HepG2 (cell line): Measurements from ENCODE around the gene KIF26B. TPM values are rescaled to one million over a fixed set of nuclear protein-coding genes. Genes with fewer than 3 reads are reported as not detected.

ENCODE experiments used
- ATAC-seq: fragments of 200-7000 bp; cut with Tn5 transposase; 3 replicates; pipeline ENCODE4 v1.9.1; 2020; ENCODE audit warnings: mild to moderate bottlenecking, moderate library complexity
- BruUV-seq: library from RNA; stranded (reverse); fragments of 400-500 nt; replicated peaks from 2 replicates; lab custom pipeline; 2021; lab: Mats Ljungman, UMichigan
- CTCF ChIA-PET: fragments of 300-600 bp; formaldehyde crosslinking; extraction: SDS; loops from one replicate; lab custom pipeline; 2021; ENCODE audit warnings: low total read pairs, inconsistent platforms, low intra/inter-chr PET ratio; lab: Yijun Ruan, JAX
- POLR2A ChIA-PET: fragments of 350-600 bp; sonication (Branson Sonifier 250); formaldehyde crosslinking; loops from one replicate; lab custom pipeline; 2020; ENCODE audit warnings: antibody characterized with exemption, inconsistent platforms; lab: Yijun Ruan, JAX
- DNase-seq: peaks from one replicate; pipeline ENCODE4 v3.0.0-alpha.2; 2015; ENCODE audit warnings: low spot score
- FAIRE-seq: peaks from 3 replicates; lab custom pipeline; 2011; peaks lifted over from hg19 to GRCh38; lab: Jason Lieb, UNC
- H2AFZ ChIP-seq: one replicate; pipeline ENCODE4 v1.6.1; 2011; ENCODE audit warnings: low read length, inconsistent platforms
- H3K27ac ChIP-seq: fragments of 300-600 bp; 3 replicates; pipeline ENCODE4 v1.8.0; 2011; ENCODE audit warnings: mixed run types, mild to moderate bottlenecking, mixed read lengths, low read length, inconsistent platforms; ENCODE audit not compliant: insufficient read depth; ENCODE audit errors: extremely low read length
- H3K27me3 ChIP-seq, 2 experiments: fragments of 200-600 bp in 1 of 2; 2 replicates in 1 of 2; 3 replicates in 1 of 2; pipeline versions ENCODE4 v1.6.0 to v1.8.0; 2011; ENCODE audit warnings: low read length in 2 of 2, mild to moderate bottlenecking in 2 of 2, moderate library complexity in 2 of 2, inconsistent platforms in 1 of 2; ENCODE audit not compliant: insufficient read depth in 2 of 2, control insufficient read depth in 1 of 2
- H3K36me3 ChIP-seq, 2 experiments: fragments of 200-600 bp in 1 of 2; replicated peaks in 1 of 2; 2 replicates in 1 of 2; 3 replicates in 1 of 2; pipeline versions ENCODE4 v1.5.1 to v1.8.0; 2011; ENCODE audit warnings: low read length in 2 of 2, inconsistent platforms in 1 of 2; ENCODE audit not compliant: insufficient read depth in 2 of 2, control insufficient read depth in 1 of 2
- H3K4me1 ChIP-seq: 2 replicates; pipeline ENCODE4 v1.5.1; 2012; ENCODE audit warnings: low read length, inconsistent platforms; ENCODE audit not compliant: insufficient read depth
- H3K4me2 ChIP-seq: 2 replicates; pipeline ENCODE4 v1.6.0; 2011; ENCODE audit warnings: low read depth, low read length, inconsistent platforms
- H3K4me3 ChIP-seq, 3 experiments: fragments of 200-600 bp in 1 of 3; sonication (generic), shearing (Covaris generic) in 1 of 3; replicated peaks in 1 of 3; 2 replicates each; pipeline ENCODE4 v1.5.1; 2011 to 2016; ENCODE audit warnings: low read length in 3 of 3, inconsistent platforms in 2 of 3, low read depth in 2 of 3, mild to moderate bottlenecking in 2 of 3, control low read depth in 1 of 3, mixed read lengths in 1 of 3; ENCODE audit not compliant: insufficient read depth in 1 of 3
- H3K79me2 ChIP-seq: one replicate; pipeline ENCODE4 v1.6.1; 2011; ENCODE audit warnings: low read length, inconsistent platforms; ENCODE audit not compliant: insufficient read depth
- H3K9ac ChIP-seq: 2 replicates; pipeline ENCODE4 v1.6.0; 2011; ENCODE audit warnings: mild to moderate bottlenecking, low read depth, low read length, inconsistent platforms; ENCODE audit not compliant: insufficient read depth
- H3K9me3 ChIP-seq: 2 replicates; pipeline ENCODE4 v1.5.1; 2012; ENCODE audit warnings: mild to moderate bottlenecking, low read length
- H4K20me1 ChIP-seq: 2 replicates; pipeline ENCODE4 v1.6.0; 2011; ENCODE audit warnings: inconsistent platforms, mild to moderate bottlenecking, low read length, moderate library complexity; ENCODE audit not compliant: insufficient read depth
- EHMT2 ChIP-seq: fragments of 200-600 bp; sonication (generic); IDR thresholded peaks from 2 replicates; pipeline ENCODE4 v1.7.0; 2017; ENCODE audit warnings: antibody characterized with exemption, low read depth, low read length, borderline replicate concordance
- FOXO1 ChIP-seq: sonication (generic); formaldehyde crosslinking; IDR thresholded peaks from 2 replicates; pipeline ENCODE4 v1.4.0; 2020; ENCODE audit warnings: missing genetic modification reagents
- MAFF ChIP-seq: IDR thresholded peaks from 2 replicates; pipeline ENCODE4 v1.6.1; 2011; ENCODE audit warnings: low read depth, low read length, improper control_type of control experiment
- NFYB ChIP-seq: sonication (generic); formaldehyde crosslinking; IDR thresholded peaks from 2 replicates; pipeline ENCODE4 v1.4.0; 2020; ENCODE audit warnings: missing genetic modification reagents
- ZMYM2 ChIP-seq: sonication (generic); formaldehyde crosslinking; IDR thresholded peaks from 2 replicates; pipeline ENCODE4 v1.8.0; 2022; ENCODE audit warnings: mild to moderate bottlenecking, missing genetic modification reagents
- ZNF296 ChIP-seq: sonication (generic); formaldehyde crosslinking; conservative IDR thresholded peaks from 2 replicates; pipeline ENCODE4 v1.5.0; 2020; ENCODE audit warnings: mild to moderate bottlenecking, missing genetic modification reagents
- WGBS: methylation state at CpG from one replicate; pipeline ENCODE4 v1.1.6; 2017; ENCODE audit warnings: low lambda C conversion rate; 5-methylcytosine and 5-hydroxymethylcytosine counted together
- in situ Hi-C: cut with HindIII; loops from 2 replicates; pipeline ENCODE4 v1.10.0; 2017; ENCODE audit warnings: low pct_unique_long_range_greater_than_20kb; ENCODE audit not compliant: extremely low pct_ligation_motif_present
- intact Hi-C: fragments of 100-400 bp; cut with micrococcal nuclease; formaldehyde crosslinking; loops from one replicate; pipeline ENCODE4 v1.10.0; 2022; ENCODE audit not compliant: unreplicated experiment
- polyA plus RNA-seq, 8 experiments: library from polyadenylated mRNA; depleted of rRNA in 3 of 8; stranded (reverse) in 7 of 8; unstranded in 1 of 8; fragments of >200 nt; fragmentation: Illumina TruSeq in 4 of 8; extraction: Trizol in 4 of 8; gene quantifications; 2 replicates each; pipeline versions ENCODE4 v1.2.1 to v1.2.3, GENCODE V29; 2011 to 2016; ENCODE audit warnings: low read depth in 4 of 8, missing spikeins in 1 of 8, mixed read lengths in 1 of 8; ENCODE audit not compliant: insufficient read depth in 1 of 8
- total RNA-seq, 5 experiments: library from RNA; depleted of rRNA; stranded (reverse); fragments of >200 nt; fragmentation: Illumina TruSeq; extraction: Trizol; gene quantifications; 2 replicates each; pipeline ENCODE4 v1.2.3, GENCODE V29; 2016; ENCODE audit warnings: low read depth in 1 of 5
- TF ChIP-seq, protein P1 (sequence below): IDR thresholded peaks from 2 replicates; pipeline ENCODE4 v1.6.1; 2016; ENCODE audit warnings: control low read depth
- TF ChIP-seq, protein P2 (sequence below): sonication (generic); formaldehyde crosslinking; IDR thresholded peaks from 2 replicates; pipeline ENCODE4 v1.4.0; 2020; ENCODE audit warnings: missing genetic modification reagents
- TF ChIP-seq, protein P3 (sequence below): sonication (generic); formaldehyde crosslinking; IDR thresholded peaks from 2 replicates; pipeline ENCODE4 v1.5.0; 2020; ENCODE audit warnings: mild to moderate bottlenecking, missing genetic modification reagents, borderline replicate concordance
- TF ChIP-seq, protein P4 (sequence below): sonication (generic); formaldehyde crosslinking; IDR thresholded peaks from 2 replicates; pipeline ENCODE4 v1.9.0; 2022; ENCODE audit warnings: missing genetic modification reagents, mild to moderate bottlenecking, borderline replicate concordance

The KIF26B gene
- total and polyA plus RNA-seq, 2 of the 13 experiments (the other 11 are each of a cell fraction or from before 2014, with no cell fraction given): 0.08 to 0.09 TPM

DNA sequence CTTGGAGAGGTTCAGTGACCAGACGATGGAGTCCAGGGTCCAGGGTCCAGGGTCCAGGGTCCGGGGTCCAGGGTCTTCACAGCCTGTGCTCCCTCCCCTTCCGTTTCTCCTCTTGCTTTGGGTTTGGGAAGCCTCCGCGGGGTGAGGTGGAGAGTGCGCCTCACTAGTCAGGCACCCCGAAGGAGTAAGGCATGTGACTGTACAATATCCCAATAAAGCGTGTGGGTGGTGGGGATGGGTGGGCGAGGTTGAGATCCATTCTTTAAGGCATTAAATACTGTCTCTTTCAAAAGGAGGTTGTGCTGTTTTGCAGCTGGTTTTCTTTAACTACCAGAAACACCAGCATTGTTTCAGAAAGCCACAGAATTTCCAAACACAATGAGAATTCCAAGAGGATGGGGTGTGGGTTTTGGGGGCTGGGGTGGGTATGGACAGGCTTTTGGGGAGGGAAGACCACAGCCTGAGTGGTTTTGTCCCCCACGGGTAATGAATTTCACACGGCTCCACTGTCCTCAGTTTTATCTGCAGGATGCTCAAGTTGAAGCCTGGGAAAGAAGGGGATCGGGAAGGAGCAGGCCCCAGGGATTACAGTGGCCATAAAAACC lies 65.7 kb downstream of the KIF26B start:
- in situ Hi-C loops: no loop called here
- Histone ChIP-seq H4K20me1 (no peaks in the 10 kb centered on the region), H3K27ac (no peak overlapping the region), H3K36me3 (no peaks in the 10 kb centered on the region), H2AFZ (no peak overlapping the region), H3K27me3 (no peaks in the 10 kb centered on the region), H3K4me3 (no peak overlapping the region), H3K9me3 (no peaks in the 10 kb centered on the region), H3K9ac (no peak overlapping the region), H3K4me1 (no peaks in the 10 kb centered on the region), H3K4me2 (no peak overlapping the region), H3K79me2 (no peaks in the 10 kb centered on the region)
- 60% methylated on average over 12 of the region's 12 CpGs for WGBS
- ChIA-PET CTCF (no interaction called here), POLR2A (no interaction called here)
- no peak for ATAC-seq
- DNase-seq: no peak
- BruUV-seq: no TSS peak
- FAIRE-seq: no peak
- intact Hi-C loops: no loop called here
- TF ChIP-seq ZMYM2 (CRISPR knock-in tag) (no peak), EHMT2 (no peak), MAFF (no peak), FOXO1 (CRISPR knock-in tag) (no peak), ZNF296 (CRISPR knock-in tag) (no peak), NFYB (CRISPR knock-in tag) (no peak)
- TF ChIP-seq, protein P1, sequence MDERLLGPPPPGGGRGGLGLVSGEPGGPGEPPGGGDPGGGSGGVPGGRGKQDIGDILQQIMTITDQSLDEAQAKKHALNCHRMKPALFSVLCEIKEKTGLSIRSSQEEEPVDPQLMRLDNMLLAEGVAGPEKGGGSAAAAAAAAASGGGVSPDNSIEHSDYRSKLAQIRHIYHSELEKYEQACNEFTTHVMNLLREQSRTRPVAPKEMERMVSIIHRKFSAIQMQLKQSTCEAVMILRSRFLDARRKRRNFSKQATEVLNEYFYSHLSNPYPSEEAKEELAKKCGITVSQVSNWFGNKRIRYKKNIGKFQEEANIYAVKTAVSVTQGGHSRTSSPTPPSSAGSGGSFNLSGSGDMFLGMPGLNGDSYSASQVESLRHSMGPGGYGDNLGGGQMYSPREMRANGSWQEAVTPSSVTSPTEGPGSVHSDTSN (CRISPR knock-in tag): no peak
- TF ChIP-seq, protein P2, sequence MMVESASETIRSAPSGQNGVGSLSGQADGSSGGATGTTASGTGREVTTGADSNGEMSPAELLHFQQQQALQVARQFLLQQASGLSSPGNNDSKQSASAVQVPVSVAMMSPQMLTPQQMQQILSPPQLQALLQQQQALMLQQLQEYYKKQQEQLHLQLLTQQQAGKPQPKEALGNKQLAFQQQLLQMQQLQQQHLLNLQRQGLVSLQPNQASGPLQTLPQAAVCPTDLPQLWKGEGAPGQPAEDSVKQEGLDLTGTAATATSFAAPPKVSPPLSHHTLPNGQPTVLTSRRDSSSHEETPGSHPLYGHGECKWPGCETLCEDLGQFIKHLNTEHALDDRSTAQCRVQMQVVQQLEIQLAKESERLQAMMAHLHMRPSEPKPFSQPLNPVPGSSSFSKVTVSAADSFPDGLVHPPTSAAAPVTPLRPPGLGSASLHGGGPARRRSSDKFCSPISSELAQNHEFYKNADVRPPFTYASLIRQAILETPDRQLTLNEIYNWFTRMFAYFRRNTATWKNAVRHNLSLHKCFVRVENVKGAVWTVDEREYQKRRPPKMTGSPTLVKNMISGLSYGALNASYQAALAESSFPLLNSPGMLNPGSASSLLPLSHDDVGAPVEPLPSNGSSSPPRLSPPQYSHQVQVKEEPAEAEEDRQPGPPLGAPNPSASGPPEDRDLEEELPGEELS (CRISPR knock-in tag): no peak
- TF ChIP-seq, protein P3, sequence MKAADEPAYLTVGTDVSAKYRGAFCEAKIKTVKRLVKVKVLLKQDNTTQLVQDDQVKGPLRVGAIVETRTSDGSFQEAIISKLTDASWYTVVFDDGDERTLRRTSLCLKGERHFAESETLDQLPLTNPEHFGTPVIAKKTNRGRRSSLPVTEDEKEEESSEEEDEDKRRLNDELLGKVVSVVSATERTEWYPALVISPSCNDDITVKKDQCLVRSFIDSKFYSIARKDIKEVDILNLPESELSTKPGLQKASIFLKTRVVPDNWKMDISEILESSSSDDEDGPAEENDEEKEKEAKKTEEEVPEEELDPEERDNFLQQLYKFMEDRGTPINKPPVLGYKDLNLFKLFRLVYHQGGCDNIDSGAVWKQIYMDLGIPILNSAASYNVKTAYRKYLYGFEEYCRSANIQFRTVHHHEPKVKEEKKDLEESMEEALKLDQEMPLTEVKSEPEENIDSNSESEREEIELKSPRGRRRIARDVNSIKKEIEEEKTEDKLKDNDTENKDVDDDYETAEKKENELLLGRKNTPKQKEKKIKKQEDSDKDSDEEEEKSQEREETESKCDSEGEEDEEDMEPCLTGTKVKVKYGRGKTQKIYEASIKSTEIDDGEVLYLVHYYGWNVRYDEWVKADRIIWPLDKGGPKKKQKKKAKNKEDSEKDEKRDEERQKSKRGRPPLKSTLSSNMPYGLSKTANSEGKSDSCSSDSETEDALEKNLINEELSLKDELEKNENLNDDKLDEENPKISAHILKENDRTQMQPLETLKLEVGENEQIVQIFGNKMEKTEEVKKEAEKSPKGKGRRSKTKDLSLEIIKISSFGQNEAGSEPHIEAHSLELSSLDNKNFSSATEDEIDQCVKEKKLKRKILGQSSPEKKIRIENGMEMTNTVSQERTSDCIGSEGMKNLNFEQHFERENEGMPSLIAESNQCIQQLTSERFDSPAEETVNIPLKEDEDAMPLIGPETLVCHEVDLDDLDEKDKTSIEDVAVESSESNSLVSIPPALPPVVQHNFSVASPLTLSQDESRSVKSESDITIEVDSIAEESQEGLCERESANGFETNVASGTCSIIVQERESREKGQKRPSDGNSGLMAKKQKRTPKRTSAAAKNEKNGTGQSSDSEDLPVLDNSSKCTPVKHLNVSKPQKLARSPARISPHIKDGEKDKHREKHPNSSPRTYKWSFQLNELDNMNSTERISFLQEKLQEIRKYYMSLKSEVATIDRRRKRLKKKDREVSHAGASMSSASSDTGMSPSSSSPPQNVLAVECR (CRISPR knock-in tag): no peak
- TF ChIP-seq, protein P4, sequence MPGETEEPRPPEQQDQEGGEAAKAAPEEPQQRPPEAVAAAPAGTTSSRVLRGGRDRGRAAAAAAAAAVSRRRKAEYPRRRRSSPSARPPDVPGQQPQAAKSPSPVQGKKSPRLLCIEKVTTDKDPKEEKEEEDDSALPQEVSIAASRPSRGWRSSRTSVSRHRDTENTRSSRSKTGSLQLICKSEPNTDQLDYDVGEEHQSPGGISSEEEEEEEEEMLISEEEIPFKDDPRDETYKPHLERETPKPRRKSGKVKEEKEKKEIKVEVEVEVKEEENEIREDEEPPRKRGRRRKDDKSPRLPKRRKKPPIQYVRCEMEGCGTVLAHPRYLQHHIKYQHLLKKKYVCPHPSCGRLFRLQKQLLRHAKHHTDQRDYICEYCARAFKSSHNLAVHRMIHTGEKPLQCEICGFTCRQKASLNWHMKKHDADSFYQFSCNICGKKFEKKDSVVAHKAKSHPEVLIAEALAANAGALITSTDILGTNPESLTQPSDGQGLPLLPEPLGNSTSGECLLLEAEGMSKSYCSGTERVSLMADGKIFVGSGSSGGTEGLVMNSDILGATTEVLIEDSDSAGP (CRISPR knock-in tag): no peak
